ENCODE measurements around the gene CYP2C18.

DNA sequence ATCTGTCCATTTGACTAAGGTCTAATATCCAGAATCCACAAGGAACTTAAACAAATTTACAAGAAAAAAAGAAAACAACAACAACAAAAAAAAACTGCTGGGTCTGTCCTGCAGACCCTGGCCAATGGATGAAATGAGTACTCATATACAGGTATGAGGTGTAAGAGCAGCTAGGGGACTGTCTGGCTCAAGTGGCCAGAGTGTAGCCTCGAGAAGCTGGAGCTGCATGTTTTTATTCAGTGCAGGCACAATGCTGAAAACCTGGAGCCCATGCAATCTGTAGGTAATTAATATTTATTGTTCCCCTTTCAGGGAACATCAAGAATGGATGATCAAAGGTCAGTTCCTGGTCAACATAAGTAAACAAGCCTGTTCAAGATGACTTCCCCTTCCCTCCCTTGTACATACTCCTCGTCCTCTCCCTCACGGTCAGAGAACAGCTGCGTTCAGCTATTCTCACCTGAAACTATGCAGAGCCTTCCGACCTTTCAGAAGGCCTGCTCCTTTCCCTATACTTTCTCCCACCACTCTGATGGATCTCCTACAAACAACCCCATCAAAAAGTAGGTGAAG lies 94.4 kb downstream of the CYP2C18 start:
- TF ChIP-seq, protein P1, sequence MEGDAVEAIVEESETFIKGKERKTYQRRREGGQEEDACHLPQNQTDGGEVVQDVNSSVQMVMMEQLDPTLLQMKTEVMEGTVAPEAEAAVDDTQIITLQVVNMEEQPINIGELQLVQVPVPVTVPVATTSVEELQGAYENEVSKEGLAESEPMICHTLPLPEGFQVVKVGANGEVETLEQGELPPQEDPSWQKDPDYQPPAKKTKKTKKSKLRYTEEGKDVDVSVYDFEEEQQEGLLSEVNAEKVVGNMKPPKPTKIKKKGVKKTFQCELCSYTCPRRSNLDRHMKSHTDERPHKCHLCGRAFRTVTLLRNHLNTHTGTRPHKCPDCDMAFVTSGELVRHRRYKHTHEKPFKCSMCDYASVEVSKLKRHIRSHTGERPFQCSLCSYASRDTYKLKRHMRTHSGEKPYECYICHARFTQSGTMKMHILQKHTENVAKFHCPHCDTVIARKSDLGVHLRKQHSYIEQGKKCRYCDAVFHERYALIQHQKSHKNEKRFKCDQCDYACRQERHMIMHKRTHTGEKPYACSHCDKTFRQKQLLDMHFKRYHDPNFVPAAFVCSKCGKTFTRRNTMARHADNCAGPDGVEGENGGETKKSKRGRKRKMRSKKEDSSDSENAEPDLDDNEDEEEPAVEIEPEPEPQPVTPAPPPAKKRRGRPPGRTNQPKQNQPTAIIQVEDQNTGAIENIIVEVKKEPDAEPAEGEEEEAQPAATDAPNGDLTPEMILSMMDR (IDR thresholded peaks at IDR 0.05) = no peak
- no peak for TF ChIP-seq POLR2A (IDR thresholded peaks at IDR 0.05)

Data from Peyer's patch (tissue), 4 donors.